LNCaP clone FGC (cell line): ENCODE results near the gene PDE9A.
A peak's percentile ranks its signal among the peaks of the same experiment; 100 is the strongest.

Experiments used
- DNase-seq: peaks from one replicate; pipeline ENCODE4 v3.0.0-alpha.2; 2011; ENCODE audit warnings: low read depth
- H3K4me3 ChIP-seq: 2 replicates; pipeline ENCODE4 v1.5.1; 2011; ENCODE audit warnings: mild to moderate bottlenecking, low read depth, low read length, control low read depth
- TF ChIP-seq, protein P1 (sequence below): IDR thresholded peaks from 2 replicates; pipeline ENCODE4 v1.5.1; 2012; ENCODE audit warnings: mild to moderate bottlenecking; ENCODE audit not compliant: control insufficient read depth, insufficient read depth; ENCODE audit errors: extremely low read depth

PDE9A gene

GRCh38 chr21:42815217-42815616, 161.8 kb downstream of the PDE9A start:
- TF ChIP-seq, protein P1, sequence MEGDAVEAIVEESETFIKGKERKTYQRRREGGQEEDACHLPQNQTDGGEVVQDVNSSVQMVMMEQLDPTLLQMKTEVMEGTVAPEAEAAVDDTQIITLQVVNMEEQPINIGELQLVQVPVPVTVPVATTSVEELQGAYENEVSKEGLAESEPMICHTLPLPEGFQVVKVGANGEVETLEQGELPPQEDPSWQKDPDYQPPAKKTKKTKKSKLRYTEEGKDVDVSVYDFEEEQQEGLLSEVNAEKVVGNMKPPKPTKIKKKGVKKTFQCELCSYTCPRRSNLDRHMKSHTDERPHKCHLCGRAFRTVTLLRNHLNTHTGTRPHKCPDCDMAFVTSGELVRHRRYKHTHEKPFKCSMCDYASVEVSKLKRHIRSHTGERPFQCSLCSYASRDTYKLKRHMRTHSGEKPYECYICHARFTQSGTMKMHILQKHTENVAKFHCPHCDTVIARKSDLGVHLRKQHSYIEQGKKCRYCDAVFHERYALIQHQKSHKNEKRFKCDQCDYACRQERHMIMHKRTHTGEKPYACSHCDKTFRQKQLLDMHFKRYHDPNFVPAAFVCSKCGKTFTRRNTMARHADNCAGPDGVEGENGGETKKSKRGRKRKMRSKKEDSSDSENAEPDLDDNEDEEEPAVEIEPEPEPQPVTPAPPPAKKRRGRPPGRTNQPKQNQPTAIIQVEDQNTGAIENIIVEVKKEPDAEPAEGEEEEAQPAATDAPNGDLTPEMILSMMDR = no peak
- DNase-seq = no peak
- H3K4me3 ChIP-seq = no peak overlapping the region

- H3K4me3 ChIP-seq = no peak overlapping the region
- TF ChIP-seq, protein P1 = peak; percentile 84
These were observed 164.9 kb downstream of the PDE9A start for GRCh38 chr21:42818328-42818749.

DNA sequence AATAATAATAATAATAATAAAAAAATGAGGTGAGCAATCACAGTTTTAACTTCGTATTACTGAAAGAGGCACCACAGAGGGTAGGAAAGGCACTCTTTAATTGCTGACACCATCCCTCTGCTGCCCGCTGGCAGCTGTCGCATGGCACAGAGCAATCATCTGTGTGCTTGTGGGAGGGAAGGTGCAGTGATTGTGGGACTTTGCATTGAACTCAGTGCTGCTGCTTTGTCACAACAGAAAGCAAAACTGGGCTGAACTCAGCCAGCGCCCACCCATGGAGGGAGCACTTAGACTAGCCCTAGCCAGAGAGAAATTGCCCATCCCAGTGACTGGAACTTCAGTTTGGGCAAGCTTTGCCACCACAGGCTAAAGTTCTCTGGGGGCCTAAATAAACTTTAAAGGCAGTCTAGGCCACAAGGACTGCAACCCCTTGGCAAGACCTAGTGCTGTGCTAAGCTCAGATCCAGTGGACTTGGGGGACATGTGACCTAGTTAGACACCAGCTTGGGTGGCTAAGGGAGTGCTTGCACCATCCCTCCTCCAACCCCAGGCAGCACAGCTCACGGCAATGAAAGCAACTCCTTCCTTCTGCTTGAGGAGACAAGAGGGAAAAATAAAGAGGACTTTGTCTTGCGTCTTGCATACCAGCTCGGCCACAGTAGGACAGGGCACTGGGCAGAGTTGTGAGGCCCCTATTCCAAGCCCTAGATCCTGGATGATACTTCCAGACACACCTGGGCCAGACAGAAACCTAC, 166.6 kb downstream of the PDE9A start:
- H3K4me3 ChIP-seq = no peak overlapping the region
- TF ChIP-seq, protein P1 = no peak
- no peak for DNase-seq

More at GRCh38 chr21:42818328-42818749, 164.9 kb downstream of the PDE9A start:
- DNase-seq = peak; percentile 31

DNA sequence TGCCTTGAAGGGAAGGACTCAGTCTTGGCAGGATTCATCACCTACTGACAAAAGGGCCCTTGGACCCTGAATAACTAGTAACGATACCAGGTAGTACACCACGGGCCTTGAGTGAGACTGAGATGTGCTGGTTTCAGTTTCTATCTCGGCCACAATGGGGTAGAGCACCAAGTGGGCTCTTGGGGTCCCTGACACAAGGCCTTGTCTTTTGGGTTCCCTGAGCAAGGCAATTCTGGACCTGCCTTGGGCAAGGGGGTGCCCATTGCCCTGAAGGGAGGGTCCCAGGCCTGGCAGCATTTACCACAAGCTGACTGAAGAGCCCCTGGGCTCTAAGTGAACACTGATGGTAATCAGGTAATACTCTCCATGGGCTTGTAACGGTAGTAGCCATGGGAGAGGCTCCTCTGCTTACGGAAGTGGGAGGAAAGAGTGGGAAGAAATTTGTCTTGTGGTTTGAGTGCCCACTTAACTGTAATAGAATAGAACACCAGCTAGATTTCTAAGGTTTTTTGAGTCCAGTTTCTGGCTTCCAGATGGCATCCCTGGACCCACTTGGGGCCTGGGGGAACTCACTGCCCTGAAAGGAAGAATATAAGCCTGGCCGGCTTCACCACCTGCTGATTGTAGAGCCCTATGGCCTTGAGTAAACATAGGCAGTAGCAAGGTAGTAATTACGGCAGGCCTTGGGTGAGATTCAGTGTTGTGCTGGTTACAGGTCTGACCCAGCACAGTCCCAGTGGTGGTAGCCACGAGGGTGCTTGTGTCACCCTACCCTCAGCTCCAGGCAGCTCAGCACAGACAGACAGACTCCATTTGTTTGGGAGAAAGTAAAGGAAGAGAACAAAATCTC, 167.4 kb downstream of the PDE9A start:
- DNase-seq = no peak
- TF ChIP-seq, protein P1 = no peak
- H3K4me3 ChIP-seq = no peak overlapping the region
